GM21529 (cell line): ENCODE data around the gene ESAM.

Experiments used
- ATAC-seq: cut with Tn5 transposase; IDR thresholded peaks from one replicate; pipeline ENCODE4 v1.9.1; 2021; ENCODE audit not compliant: unreplicated experiment

The ESAM gene

DNA sequence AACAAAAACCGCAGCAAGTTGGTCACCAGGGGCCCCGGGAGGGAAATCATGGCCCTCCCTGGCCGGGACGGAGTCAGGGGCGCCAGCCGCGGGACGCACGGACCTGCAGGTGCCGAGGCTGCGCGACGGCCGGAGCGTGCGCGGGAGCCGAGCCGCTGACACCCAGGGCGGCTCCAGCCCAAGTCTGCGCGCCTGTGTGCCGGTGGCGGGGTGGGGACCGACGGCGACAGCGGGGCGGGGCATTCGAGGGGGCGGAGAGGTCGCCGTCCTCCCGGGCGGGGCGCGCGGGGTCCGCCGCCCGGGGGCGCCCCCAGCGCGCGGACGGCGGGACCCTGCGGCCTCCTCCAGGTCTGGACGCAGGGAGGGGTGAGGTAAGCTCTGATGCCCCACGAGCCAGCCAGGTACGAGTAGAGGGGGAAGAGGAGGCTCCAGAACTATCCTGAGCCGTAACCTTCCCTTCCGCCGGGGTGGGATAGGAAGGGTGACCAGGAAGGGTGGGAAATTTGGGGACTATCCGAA, at the start of gene ESAM:
ESAM (minus strand) TSS at position 186 of the 519 bp plus-strand sequence; CDS start at position 50, 136 bp downstream.
- peak; percentile 64 for ATAC-seq

DNA sequence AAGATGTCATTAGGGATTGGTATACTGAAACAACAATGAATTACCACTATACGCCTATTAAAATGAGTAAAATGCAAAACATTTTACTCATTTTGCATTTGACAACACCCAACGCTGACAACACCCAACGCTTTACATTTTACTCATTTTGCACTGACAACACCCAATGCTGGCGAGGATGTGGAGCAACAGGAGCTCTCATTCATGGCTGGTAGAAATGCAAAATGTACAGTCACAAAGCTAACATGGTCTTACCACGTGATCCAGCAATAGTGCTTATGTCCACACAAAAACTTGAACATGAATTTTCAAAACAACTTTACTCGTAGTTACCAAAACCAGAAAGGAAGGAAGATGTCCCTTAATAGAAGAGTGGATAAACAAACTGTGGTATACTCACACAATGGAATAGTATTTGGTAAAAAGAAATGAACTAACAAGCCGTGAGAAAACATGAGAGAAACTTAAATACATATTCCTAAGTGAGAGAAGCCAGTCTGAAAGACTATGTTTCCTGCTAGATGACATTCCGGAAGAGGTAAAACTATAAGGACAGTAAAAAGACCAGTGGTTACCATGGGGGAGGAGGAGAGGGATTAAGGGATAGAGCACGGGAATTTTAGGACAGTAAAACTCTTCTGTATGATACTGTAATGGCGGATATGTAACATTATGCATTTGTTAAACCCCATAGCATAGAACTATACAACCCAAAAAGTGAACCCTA, 49.5 kb upstream of the ESAM start:
- no peak for ATAC-seq

GRCh38 chr11:124807660-124808270, 45.7 kb upstream of the ESAM start:
- no peak for ATAC-seq

DNA sequence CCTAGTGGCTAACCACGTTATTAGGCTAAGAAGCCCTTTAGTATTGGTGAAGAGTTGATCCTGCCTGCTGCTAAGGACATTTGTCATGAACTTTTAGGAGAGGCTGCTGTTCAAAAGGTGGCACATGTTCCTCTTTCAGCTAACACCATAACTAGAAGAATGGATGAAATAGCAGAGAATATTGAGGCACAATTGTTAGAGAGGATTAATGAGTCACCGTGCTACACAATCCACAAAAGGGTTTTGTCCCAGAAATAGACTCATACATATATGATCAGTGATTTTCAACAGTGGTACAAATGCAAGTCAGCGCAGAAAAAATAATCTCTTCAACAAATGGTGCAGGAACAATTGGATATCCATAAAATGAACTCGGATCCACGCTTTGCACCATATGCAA, 45.1 kb upstream of the ESAM start:
- ATAC-seq, result no peak

- no peak for ATAC-seq
Observed at GRCh38 chr11:124804884-124805283, 42.8 kb upstream of the ESAM start.

- no peak for ATAC-seq
Observed at GRCh38 chr11:124801636-124802312, 39.7 kb upstream of the ESAM start.

DNA sequence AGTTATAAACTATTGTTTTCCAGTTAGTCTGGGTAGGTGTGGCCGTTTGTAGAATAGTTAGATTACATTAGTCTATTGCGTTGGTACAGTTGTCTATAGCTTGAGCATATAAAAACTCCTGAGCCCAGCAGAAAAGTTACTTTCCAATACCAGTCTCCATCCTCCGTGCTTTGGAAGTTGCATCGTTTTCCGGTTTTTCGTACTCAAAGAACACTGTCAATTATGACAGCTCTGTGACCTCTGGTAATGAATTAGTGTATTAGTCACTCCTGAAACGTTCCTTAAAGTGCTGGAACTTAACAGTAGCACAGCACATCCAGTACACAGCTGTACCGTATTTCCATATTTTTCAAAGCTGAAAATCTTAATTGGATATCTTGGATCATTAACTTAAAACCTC, 38.9 kb upstream of the ESAM start:
- ATAC-seq, result no peak

DNA sequence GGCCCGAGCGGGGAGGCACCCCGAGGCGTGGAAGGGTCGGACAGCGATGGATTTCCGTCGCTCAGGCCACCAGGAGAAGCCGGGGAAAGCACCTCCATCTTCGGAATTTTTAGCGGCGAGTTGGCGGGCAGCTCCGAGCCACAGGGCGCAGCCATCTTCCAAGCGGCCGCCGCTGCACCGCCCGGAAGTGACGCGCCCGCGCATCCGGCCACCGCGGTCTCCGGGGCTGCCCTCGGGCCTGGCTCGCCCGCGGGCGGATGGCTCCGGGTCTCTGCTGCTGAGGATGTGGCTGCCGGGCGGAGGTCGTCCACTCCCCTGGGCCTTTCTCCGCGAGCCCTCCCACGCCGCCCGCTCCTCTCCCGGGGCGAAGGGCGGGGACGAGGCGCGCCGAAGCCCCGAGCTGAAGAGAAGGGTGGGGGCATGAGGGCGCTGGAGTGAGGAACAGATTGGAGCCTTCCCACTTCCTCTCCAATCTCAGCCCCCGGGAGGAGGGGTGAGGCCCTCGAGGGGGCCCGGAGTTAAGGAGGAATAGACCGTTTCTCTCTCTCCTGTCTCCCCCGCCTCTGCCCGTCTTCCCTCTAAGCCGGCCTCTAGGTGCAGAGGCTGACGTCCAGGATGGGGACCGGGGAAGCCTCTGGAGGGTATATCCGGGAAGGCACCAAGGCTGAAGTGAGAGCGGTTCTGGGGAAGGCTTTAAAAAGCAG, 38.3 kb upstream of the ESAM start, which contains the start of gene MSANTD2:
MSANTD2 (minus strand) TSS at position 181 of the 704 bp plus-strand sequence; CDS start at position 155, 26 bp downstream.
- ATAC-seq, result peak; percentile 86

- peak; percentile 41 for ATAC-seq
Observed at GRCh38 chr11:124799348-124800225, 37.5 kb upstream of the ESAM start.

DNA sequence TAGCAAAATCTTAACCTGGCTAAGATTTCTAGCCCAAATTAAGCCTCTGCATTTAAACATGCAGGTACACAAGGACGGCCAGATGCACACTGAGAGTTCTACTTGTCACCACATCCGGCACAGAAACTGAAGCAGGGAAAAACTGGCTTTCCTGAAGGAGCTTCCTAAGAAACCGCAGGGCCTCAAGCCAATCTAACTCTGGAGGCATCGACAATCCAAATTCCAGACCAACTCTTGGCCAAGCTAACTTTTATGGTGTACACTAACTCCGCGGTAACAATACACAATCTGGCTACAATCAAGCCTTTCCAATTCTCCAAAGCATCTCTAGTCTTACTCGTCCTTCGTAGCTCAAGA, 36.9 kb upstream of the ESAM start:
- ATAC-seq, result peak; percentile 28

DNA sequence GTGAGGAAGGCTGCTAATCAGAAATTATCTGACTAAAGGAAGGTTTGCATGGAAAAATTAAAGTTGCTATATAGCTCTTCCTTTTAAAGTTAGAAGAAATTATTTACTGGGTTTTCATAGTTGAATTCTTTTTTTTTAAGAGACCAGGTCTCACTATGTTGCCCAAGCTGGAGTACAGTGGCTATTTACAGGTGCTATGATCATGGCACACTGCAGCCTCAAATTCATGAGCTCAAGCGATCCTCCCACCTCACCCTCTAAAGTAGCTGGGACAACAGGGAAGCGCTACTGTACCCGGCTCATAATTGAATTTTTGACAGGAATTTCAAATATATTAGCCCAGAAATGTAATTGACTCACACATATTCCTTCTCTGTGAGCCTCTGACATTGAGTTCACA, 34.2 kb upstream of the ESAM start:
- no peak for ATAC-seq

GRCh38 chr11:124793466-124794278, 31.6 kb upstream of the ESAM start:
- ATAC-seq, result peak; percentile 59

- ATAC-seq, result peak; percentile 80
Observed at GRCh38 chr11:124791626-124792341, 29.7 kb upstream of the ESAM start.

GRCh38 chr11:124788521-124788920, 26.4 kb upstream of the ESAM start:
- ATAC-seq, result no peak

DNA sequence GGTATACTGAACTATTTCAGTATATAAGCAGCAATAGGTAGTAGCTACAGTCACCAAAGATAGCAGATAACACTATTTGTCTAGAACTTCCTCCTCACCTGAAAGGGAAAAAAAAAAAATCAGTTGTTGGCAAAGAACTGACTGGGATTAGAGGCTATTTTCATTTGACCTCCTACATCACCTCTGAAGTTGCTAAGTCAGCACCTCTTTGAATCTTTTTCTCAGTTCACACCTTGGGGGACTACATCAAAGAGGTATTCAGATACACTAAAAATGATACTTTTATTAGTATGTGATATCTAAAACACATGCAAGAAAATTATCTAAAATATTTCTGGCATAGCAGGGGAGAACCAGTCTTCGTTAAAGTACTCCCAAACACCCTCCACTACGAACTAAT, 22.0 kb upstream of the ESAM start:
- ATAC-seq, result no peak

GRCh38 chr11:124783002-124783401, 20.9 kb upstream of the ESAM start:
- no peak for ATAC-seq

- no peak for ATAC-seq
Observed at GRCh38 chr11:124779568-124779967, 17.5 kb upstream of the ESAM start.

- no peak for ATAC-seq
Observed at GRCh38 chr11:124778281-124778680, 16.2 kb upstream of the ESAM start.
